Activated naive CD8-positive, alpha-beta T cell (primary cell): ENCODE data around the gene MNT.

Experiments used
- H3K27ac Mint-ChIP-seq: one replicate; pipeline ENCODE4 v1.8.0; 2021; ENCODE audit warnings: mixed read lengths
- H3K27me3 Mint-ChIP-seq: one replicate; pipeline ENCODE4 v1.8.0; 2021; ENCODE audit warnings: mixed read lengths
- H3K36me3 Mint-ChIP-seq: one replicate; pipeline ENCODE4 v1.8.0; 2021; ENCODE audit warnings: mixed read lengths
- H3K4me1 Mint-ChIP-seq: one replicate; pipeline ENCODE4 v1.8.0; 2021; ENCODE audit warnings: low read depth, mixed read lengths
- H3K4me3 Mint-ChIP-seq: one replicate; pipeline ENCODE4 v1.8.0; 2021; ENCODE audit warnings: mild to moderate bottlenecking, mixed read lengths
- H3K9me3 Mint-ChIP-seq: one replicate; pipeline ENCODE4 v1.8.0; 2021; ENCODE audit warnings: low read depth, mixed read lengths

MNT gene

DNA sequence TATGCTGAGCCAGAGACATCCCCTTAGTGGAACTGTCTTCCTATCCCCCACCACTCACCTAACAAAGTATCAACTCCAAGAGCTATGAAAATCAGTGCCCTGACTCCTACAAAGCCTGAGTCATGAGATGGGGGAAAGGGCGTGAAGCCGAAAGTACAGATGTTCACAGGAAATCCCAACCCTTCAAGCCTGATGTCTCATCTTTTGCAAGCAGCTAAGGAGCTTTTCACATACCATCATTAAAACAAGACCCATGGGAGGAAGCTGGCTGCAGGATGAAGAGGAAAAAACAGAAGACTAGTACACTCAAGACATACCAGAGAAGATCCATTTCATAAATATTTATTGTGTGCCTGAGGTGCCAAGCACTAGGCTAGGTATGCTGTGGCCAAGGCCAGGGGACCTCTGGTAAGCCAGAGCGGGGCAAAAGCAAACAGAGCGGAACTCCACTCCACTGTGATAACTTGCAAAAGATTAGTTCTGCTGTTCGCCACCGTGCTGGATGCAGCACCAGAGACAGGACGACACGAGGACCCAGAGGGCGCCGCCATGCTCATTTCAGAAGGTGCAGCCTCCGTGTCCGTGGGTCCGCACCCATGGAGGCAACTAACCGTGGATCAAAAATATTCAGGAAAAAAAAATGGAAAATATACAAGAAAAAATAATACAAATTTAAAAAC lies 4.5 kb upstream of the MNT start:
- H3K27me3 Mint-ChIP-seq: no peaks in the 10 kb centered on the region
- no peaks in the 10 kb centered on the region for H3K9me3 Mint-ChIP-seq
- H3K4me3 Mint-ChIP-seq: no peak overlapping the region
- no peak overlapping the region for H3K27ac Mint-ChIP-seq
- peaks cover 16% of the 10 kb centered on the region for H3K4me1 Mint-ChIP-seq
- no peaks in the 10 kb centered on the region for H3K36me3 Mint-ChIP-seq

DNA sequence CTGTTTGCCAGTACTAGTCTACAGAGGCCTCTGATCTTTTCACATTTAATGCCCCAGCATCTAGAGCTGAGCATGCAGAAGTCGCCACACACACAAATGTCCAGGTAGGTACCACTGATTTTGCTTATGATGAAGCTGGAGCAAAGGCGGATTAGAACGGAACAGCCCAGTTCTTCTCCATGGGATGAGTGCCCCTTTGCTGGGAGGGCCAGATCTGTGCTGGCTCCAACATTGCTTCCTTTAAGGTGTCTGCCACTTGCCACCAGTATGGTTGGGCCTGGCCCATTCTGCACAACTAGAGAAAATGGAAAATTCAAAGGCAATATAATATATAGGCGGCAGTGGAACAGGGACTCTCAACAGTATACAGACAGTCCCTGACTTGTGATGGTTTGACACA lies 2.2 kb upstream of the MNT start:
- Mint-ChIP-seq H3K9me3 (no peaks in the 10 kb centered on the region), H3K4me1 (peaks cover 27% of the 10 kb centered on the region), H3K27ac (no peak overlapping the region), H3K27me3 (no peaks in the 10 kb centered on the region), H3K36me3 (no peaks in the 10 kb centered on the region), H3K4me3 (peak overlapping the region; percentile 81)

- H3K9me3 Mint-ChIP-seq: no peaks in the 10 kb centered on the region
- H3K4me3 Mint-ChIP-seq: peak overlapping the region; percentile 81
- H3K4me1 Mint-ChIP-seq: peaks cover 32% of the 10 kb centered on the region
- no peaks in the 10 kb centered on the region for H3K27me3 Mint-ChIP-seq
- peak overlapping the region; percentile 73 for H3K27ac Mint-ChIP-seq
- no peaks in the 10 kb centered on the region for H3K36me3 Mint-ChIP-seq
These were observed 1.7 kb upstream of the MNT start for GRCh38 chr17:2402544-2402943.

DNA sequence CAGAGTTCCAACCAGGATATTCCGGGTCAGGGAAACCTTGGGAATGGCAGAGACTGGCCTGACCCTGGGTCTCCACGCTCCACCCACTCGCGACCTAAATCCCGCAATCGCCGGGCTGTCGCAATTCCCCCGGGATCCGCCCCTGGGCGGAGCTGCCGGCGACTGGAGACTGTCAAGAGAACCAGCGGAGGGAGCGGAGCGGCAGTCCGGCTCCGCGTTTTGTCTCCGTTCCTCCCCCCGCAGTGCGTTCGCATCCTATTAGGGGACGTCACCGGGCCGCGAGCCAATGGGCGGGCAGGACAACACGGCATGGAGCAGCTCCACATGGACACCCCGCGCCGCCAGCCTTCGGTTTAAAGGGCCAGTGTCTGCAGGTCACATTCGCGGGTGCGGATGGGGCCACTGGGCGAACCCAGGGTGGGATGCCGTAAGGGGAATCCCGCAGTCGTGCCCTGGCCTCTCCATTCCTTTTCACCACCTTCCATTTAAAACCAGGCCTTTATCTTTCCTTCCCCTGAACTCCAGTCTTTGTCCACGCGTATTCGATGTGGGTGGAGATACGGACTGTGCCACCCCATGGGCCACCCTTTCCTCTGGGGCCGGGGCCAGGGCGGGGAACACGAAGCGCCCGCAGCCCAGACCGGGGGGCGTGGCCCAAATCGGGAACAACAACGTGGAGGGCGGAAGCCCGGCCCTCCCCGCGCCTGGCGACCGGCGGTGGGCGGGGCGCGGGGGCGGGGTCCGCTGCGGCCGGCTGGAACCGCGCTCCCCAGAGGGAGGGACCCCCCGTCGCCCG lies 764 bp upstream of the MNT start:
- Mint-ChIP-seq H3K4me3 (peak overlapping the region; percentile 92), H3K27me3 (no peaks in the 10 kb centered on the region), H3K9me3 (no peaks in the 10 kb centered on the region), H3K4me1 (peaks cover 38% of the 10 kb centered on the region), H3K27ac (peak overlapping the region; percentile 97), H3K36me3 (no peaks in the 10 kb centered on the region)

- Mint-ChIP-seq H3K36me3 (no peaks in the 10 kb centered on the region), H3K27ac (peak overlapping the region; percentile 99), H3K4me3 (peak overlapping the region; percentile 95), H3K4me1 (peaks cover 45% of the 10 kb centered on the region), H3K9me3 (no peaks in the 10 kb centered on the region), H3K27me3 (no peaks in the 10 kb centered on the region)
These were observed 390 bp downstream of the MNT start for GRCh38 chr17:2400474-2400866.

- H3K27me3 Mint-ChIP-seq: no peaks in the 10 kb centered on the region
- peaks cover 41% of the 10 kb centered on the region for H3K4me1 Mint-ChIP-seq
- no peaks in the 10 kb centered on the region for H3K9me3 Mint-ChIP-seq
- peak overlapping the region; percentile 99 for H3K27ac Mint-ChIP-seq
- H3K36me3 Mint-ChIP-seq: no peaks in the 10 kb centered on the region
- peak overlapping the region; percentile 95 for H3K4me3 Mint-ChIP-seq
These were observed 1.0 kb downstream of the MNT start for GRCh38 chr17:2399572-2400473.

DNA sequence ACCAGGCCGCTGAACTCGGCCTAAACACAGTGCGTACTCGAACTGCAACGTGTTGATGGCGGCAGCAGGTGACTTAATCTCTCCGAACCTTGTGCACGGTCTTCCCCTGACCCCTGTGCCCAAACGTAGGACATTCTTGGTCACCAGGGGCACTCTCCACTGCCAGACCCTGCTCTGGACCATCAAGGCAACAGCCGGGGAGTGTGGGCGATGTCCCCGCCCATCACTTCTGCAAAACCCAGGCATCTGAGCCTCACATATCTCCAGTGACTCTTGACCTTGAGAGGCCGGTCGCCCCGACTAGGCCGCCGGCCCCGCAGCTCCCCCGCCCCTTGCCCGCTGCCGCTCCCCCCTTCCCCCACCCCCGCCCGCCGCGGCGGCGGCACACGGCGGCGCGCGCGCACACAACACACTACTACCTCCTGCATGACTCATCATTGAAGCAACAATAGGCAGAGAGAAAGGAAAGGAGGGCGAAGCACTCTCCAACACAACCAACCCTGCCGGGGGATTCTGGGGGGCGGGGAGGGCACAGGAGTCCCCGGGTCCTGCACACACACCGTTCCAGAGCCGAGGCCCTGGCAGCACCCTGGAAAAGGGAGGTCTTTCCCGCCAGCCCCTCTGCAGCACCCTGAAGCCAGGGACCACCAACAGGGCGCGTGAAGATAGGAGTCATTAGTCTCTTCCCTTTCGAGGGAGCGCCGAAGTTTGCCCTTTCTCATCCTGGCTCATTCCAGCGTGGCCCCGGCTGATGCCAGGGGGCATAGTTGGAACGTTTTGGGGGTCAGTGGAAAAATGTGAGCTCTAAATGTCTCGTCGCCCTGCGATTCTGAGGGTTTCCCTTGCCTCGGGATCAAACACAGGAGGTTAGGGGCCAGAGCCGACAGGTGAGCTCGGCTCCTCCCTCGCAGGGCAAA lies 1.9 kb downstream of the MNT start:
- peak overlapping the region; percentile 94 for H3K27ac Mint-ChIP-seq
- peak overlapping the region; percentile 95 for H3K4me3 Mint-ChIP-seq
- H3K9me3 Mint-ChIP-seq: no peaks in the 10 kb centered on the region
- H3K36me3 Mint-ChIP-seq: no peaks in the 10 kb centered on the region
- H3K4me1 Mint-ChIP-seq: peaks cover 46% of the 10 kb centered on the region
- H3K27me3 Mint-ChIP-seq: no peaks in the 10 kb centered on the region

GRCh38 chr17:2398182-2398581 lies 2.7 kb downstream of the MNT start:
- Mint-ChIP-seq H3K36me3 (no peaks in the 10 kb centered on the region), H3K4me3 (peak overlapping the region; percentile 73), H3K4me1 (peaks cover 46% of the 10 kb centered on the region), H3K9me3 (no peaks in the 10 kb centered on the region), H3K27ac (peak overlapping the region; percentile 64), H3K27me3 (no peaks in the 10 kb centered on the region)

DNA sequence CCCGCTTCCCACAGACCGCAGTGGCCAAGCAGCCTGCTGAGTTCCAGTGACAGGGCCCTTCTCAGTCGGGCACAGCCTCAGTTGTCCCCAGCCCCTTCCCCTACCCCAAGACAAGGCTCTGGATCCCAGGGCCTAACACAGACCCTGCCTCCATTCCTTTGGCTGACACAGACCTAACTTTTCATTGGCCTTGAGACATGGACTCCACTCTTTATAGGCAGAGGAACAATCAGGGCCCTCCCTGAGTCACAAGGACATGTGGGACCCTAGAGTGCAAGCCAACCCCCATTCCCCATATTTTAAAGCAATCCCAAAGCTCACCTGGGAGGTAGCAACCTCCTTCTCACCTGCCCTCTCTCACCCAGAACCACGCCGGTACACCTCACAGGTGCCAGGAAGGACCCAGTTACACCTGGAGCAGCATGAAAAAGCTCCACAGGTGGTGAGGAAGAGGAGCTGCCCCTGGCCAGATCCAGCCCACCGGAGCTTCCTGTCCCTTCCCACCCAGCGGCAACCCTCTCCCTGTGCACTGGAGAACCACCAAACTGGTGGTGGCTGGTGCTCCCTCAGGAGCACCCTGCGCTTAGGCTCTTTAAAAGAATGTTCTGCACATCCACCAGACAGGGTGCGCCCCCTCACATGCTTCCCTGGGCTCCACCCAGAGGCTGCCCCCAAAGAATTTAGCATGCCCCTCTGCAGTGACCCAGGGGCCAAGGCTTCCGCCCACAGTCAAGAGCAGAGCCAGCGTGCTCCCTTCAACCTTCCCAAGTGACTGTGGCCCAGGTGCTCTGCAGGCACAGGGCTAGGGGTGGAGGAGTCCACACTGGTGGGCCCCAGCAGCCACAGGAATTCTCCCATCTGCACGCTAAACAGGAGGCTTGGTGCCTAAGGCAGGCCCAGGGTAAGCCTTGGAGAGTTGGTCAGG lies 3.4 kb downstream of the MNT start:
- Mint-ChIP-seq H3K27me3 (no peaks in the 10 kb centered on the region), H3K4me3 (peak overlapping the region; percentile 73), H3K27ac (peak overlapping the region; percentile 64), H3K4me1 (peaks cover 42% of the 10 kb centered on the region), H3K36me3 (no peaks in the 10 kb centered on the region), H3K9me3 (no peaks in the 10 kb centered on the region)

DNA sequence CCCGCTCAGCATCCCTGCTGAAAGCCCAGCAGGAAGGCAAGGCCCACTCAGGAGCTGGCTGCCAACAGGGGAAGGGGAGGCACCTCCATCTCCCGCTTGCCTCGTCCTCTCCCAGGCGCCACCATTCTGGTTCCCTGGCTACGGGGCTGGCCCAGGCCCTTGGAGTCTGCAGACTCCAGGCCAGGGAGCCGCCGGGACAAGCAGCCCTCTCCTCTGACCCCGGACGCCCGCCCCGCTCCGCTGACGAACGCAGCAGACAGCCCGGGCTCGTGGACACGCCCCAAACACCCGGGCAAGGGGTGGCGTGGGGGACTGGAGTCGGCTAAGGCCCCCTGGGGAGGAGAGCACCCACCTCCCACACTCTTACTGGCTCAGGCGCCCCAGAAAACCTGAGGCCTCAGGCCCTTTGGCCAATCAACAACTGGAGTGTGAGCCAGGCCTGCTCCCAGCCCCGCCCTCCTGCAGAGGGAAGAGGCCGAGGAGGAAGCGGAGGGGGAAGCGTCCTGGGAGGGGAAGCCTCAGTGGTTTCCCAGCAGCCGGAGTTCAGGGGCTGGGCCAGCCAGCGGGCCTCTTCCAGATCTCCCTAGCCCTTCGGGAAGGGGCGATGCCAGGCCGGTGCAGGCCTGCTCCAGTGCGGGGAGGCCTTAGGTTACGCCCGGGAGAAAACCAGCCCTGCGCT lies 4.2 kb downstream of the MNT start:
- Mint-ChIP-seq H3K27ac (peak overlapping the region; percentile 42), H3K9me3 (no peaks in the 10 kb centered on the region), H3K27me3 (no peaks in the 10 kb centered on the region), H3K4me1 (peaks cover 43% of the 10 kb centered on the region), H3K36me3 (no peaks in the 10 kb centered on the region), H3K4me3 (peak overlapping the region; percentile 73)

DNA sequence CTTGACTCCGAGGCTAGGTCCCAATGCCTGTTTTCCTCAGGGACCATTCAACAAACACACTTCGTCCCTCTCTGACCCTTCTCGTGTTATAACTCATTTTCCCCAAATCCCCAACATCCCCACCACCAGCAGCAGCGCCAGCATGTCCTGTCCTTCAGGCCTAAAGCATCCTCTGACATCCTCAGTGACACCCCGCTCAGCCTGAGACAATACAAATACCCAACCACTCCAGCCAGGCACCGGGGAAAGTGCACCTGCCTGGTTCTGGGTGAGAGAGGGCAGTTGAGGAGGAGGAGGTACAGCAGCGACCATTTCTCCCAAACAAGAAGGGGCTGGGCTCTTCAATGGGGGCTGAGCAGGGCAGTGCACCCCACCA lies 4.7 kb downstream of the MNT start:
- Mint-ChIP-seq H3K27ac (peak overlapping the region; percentile 83), H3K27me3 (no peaks in the 10 kb centered on the region), H3K4me1 (peaks cover 47% of the 10 kb centered on the region), H3K4me3 (peak overlapping the region; percentile 72), H3K9me3 (no peaks in the 10 kb centered on the region), H3K36me3 (no peaks in the 10 kb centered on the region)

GRCh38 chr17:2395258-2396181 lies 5.3 kb downstream of the MNT start:
- Mint-ChIP-seq H3K36me3 (no peaks in the 10 kb centered on the region), H3K27ac (no peak overlapping the region), H3K9me3 (no peaks in the 10 kb centered on the region), H3K27me3 (no peaks in the 10 kb centered on the region), H3K4me3 (peak overlapping the region; percentile 72), H3K4me1 (peaks cover 51% of the 10 kb centered on the region)
